IMR-90 (cell line): ENCODE data around the gene CENPP. TPM values are rescaled to one million over a fixed set of nuclear protein-coding genes. Genes with fewer than 3 reads are reported as not detected.

Source experiments
- ATAC-seq: fragments of 200-7000 bp; cut with Tn5 transposase; 2 replicates; pipeline ENCODE4 v1.9.1; 2020; ENCODE audit warnings: low read depth, mild to moderate bottlenecking, moderate library complexity
- BruUV-seq: library from RNA; stranded (reverse); fragments of 400-500 nt; replicated peaks from 2 replicates; lab custom pipeline; 2021; lab: Mats Ljungman, UMichigan
- CTCF ChIA-PET: fragments of 300-600 bp; formaldehyde crosslinking; extraction: SDS; loops from one replicate; lab custom pipeline; 2021; ENCODE audit warnings: antibody characterized with exemption; lab: Yijun Ruan, JAX
- POLR2A ChIA-PET: fragments of 300-600 bp; sonication (Branson Sonifier 250); formaldehyde crosslinking; loops from one replicate; lab custom pipeline; 2022; ENCODE audit warnings: antibody characterized with exemption; ENCODE audit not compliant: unreplicated experiment; lab: Charles Lee
- DNase-seq: peaks from one replicate; pipeline ENCODE4 v3.0.0; 2013
- H2AFZ ChIP-seq: replicated peaks from 2 replicates; pipeline ENCODE3; 2013; ENCODE audit warnings: low read length, mild to moderate bottlenecking; ENCODE audit not compliant: poor library complexity
- H2AK5ac ChIP-seq: 2 replicates; pipeline ENCODE4 v1.6.1; 2013; ENCODE audit warnings: low read depth, low read length, inconsistent platforms
- H2AK9ac ChIP-seq: replicated peaks from 2 replicates; pipeline ENCODE3; 2013; ENCODE audit warnings: mild to moderate bottlenecking, low read depth, low read length, moderate library complexity; ENCODE audit not compliant: poor library complexity
- H2BK120ac ChIP-seq: 2 replicates; pipeline ENCODE4 v1.6.1; 2013; ENCODE audit warnings: low read depth, low read length, inconsistent platforms
- H2BK15ac ChIP-seq: 3 replicates; pipeline ENCODE4 v1.6.1; 2013; ENCODE audit warnings: low read depth, low read length, inconsistent platforms
- H2BK20ac ChIP-seq: 2 replicates; pipeline ENCODE4 v1.6.1; 2013; ENCODE audit warnings: low read depth, mild to moderate bottlenecking, inconsistent platforms, low read length, moderate library complexity
- H2BK5ac ChIP-seq: 2 replicates; pipeline ENCODE4 v1.6.1; 2013; ENCODE audit warnings: mild to moderate bottlenecking, low read depth, low read length, inconsistent platforms; ENCODE audit not compliant: poor library complexity, severe bottlenecking
- H3K14ac ChIP-seq: replicated peaks from 2 replicates; pipeline ENCODE4 v1.6.1; 2013; ENCODE audit warnings: low read depth, low read length, inconsistent platforms
- H3K18ac ChIP-seq: 2 replicates; pipeline ENCODE4 v1.6.1; 2013; ENCODE audit warnings: low read depth, low read length, control low read depth
- H3K23ac ChIP-seq: 2 replicates; pipeline ENCODE4 v1.6.1; 2013; ENCODE audit warnings: low read depth, low read length, inconsistent platforms
- H3K27ac ChIP-seq: 2 replicates; pipeline ENCODE4 v1.5.1; 2013; ENCODE audit warnings: mild to moderate bottlenecking, control low read depth, low read length; ENCODE audit not compliant: insufficient read depth
- H3K27me3 ChIP-seq: 2 replicates; pipeline ENCODE4 v1.6.1; 2013; ENCODE audit warnings: low read length; ENCODE audit not compliant: control insufficient read depth, insufficient read depth
- H3K36me3 ChIP-seq: 2 replicates; pipeline ENCODE4 v1.6.1; 2013; ENCODE audit warnings: low read length, mixed read lengths; ENCODE audit not compliant: control insufficient read depth, insufficient read depth
- H3K4ac ChIP-seq: 2 replicates; pipeline ENCODE4 v1.6.1; 2013; ENCODE audit warnings: low read depth, low read length, inconsistent platforms
- H3K4me1 ChIP-seq: 2 replicates; pipeline ENCODE4 v1.6.1; 2013; ENCODE audit warnings: low read length, mixed read lengths; ENCODE audit not compliant: control insufficient read depth, insufficient read depth
- H3K4me2 ChIP-seq: 2 replicates; pipeline ENCODE4 v1.6.1; 2013; ENCODE audit warnings: low read depth, mild to moderate bottlenecking, control low read depth, low read length, moderate library complexity
- H3K4me3 ChIP-seq: 2 replicates; pipeline ENCODE4 v1.5.1; 2013; ENCODE audit warnings: low read depth, mild to moderate bottlenecking, control low read depth, low read length, moderate library complexity; ENCODE audit not compliant: insufficient read depth
- H3K56ac ChIP-seq: 2 replicates; pipeline ENCODE4 v1.6.1; 2013; ENCODE audit warnings: low read length, inconsistent platforms; ENCODE audit not compliant: insufficient read depth; ENCODE audit errors: extremely low read depth
- H3K79me1 ChIP-seq, 2 experiments: 2 replicates each; pipeline ENCODE4 v1.6.1; 2013; ENCODE audit warnings: low read length in 2 of 2, inconsistent platforms in 1 of 2, low read depth in 1 of 2
- H3K9ac ChIP-seq: 2 replicates; pipeline ENCODE4 v1.6.1; 2013; ENCODE audit warnings: low read depth, low read length, control low read depth
- H3K9me1 ChIP-seq: 2 replicates; pipeline ENCODE4 v1.6.1; 2013; ENCODE audit warnings: low read length, inconsistent platforms; ENCODE audit not compliant: insufficient read depth
- H3K9me3 ChIP-seq: 2 replicates; pipeline ENCODE4 v1.6.1; 2013; ENCODE audit warnings: low read length; ENCODE audit not compliant: control insufficient read depth, insufficient read depth
- H4K20me1 ChIP-seq: 2 replicates; pipeline ENCODE4 v1.6.1; 2013; ENCODE audit warnings: low read length, inconsistent platforms; ENCODE audit not compliant: insufficient read depth
- H4K5ac ChIP-seq: 2 replicates; pipeline ENCODE4 v1.6.1; 2013; ENCODE audit warnings: mild to moderate bottlenecking, low read depth, low read length, control low read depth
- H4K8ac ChIP-seq, 2 experiments: 2 replicates each; pipeline ENCODE4 v1.6.1; 2013; ENCODE audit warnings: low read depth in 2 of 2, low read length in 2 of 2, control low read depth in 1 of 2, inconsistent platforms in 1 of 2
- H4K91ac ChIP-seq: 2 replicates; pipeline ENCODE4 v1.6.1; 2013; ENCODE audit warnings: low read depth, low read length, inconsistent platforms; ENCODE audit not compliant: insufficient read depth
- CEBPB ChIP-seq: IDR thresholded peaks from 2 replicates; pipeline ENCODE4 v1.6.1; 2012; ENCODE audit warnings: low read depth, low read length, improper control_type of control experiment
- CHD1 ChIP-seq: IDR thresholded peaks from 2 replicates; pipeline ENCODE4 v1.6.1; 2012; ENCODE audit warnings: low read depth, low read length, improper control_type of control experiment
- MAZ ChIP-seq: IDR thresholded peaks from 2 replicates; pipeline ENCODE4 v1.6.1; 2012; ENCODE audit warnings: low read depth, mild to moderate bottlenecking, low read length, improper control_type of control experiment, moderate library complexity, borderline replicate concordance
- MXI1 ChIP-seq: IDR thresholded peaks from 2 replicates; pipeline ENCODE4 v1.6.1; 2012; ENCODE audit warnings: low read depth, mild to moderate bottlenecking, low read length, moderate library complexity, borderline replicate concordance
- RCOR1 ChIP-seq: IDR thresholded peaks from 2 replicates; pipeline ENCODE4 v1.6.1; 2012; ENCODE audit warnings: mild to moderate bottlenecking, low read length, improper control_type of control experiment; ENCODE audit not compliant: insufficient replicate concordance
- SMC3 ChIP-seq: fragments of 150-350 bp; IDR thresholded peaks from 2 replicates; pipeline ENCODE4 v1.6.1; 2016; ENCODE audit warnings: low read depth, mild to moderate bottlenecking, antibody characterized with exemption, low read length, moderate library complexity
- WGBS, 2 experiments: methylation state at CpG; one replicate each; pipeline versions ENCODE4 v1.1.5 to v1.1.7; 2013; ENCODE audit warnings: missing lambda C conversion rate in 2 of 2; ENCODE audit not compliant: insufficient read length in 1 of 2; ENCODE audit errors: extremely low coverage in 2 of 2; 5-methylcytosine and 5-hydroxymethylcytosine counted together
- dilution Hi-C: fragments of 300-500 bp; cut with HindIII; formaldehyde crosslinking; loops from one replicate; pipeline ENCODE4 v1.14.3; 2018; ENCODE audit warnings: low sequenced_read_pairs; ENCODE audit not compliant: unreplicated experiment
- in situ Hi-C: fragments of 300-500 bp; cut with MboI; formaldehyde crosslinking; loops from 3 replicates; pipeline ENCODE4 v1.14.3; 2019; ENCODE audit warnings: low sequenced_read_pairs, inconsistent platforms, mixed read lengths
- intact Hi-C: fragments of 100-400 bp; cut with micrococcal nuclease; formaldehyde crosslinking; loops from 2 replicates; pipeline ENCODE4 v1.10.0; 2022
- polyA plus RNA-seq, 3 experiments: library from polyadenylated mRNA; depleted of rRNA; stranded (reverse); fragments of >200 nt; gene quantifications; 2 replicates each; pipeline ENCODE4 v1.2.3, GENCODE V29; 2012; ENCODE audit warnings: low replicate concordance in 1 of 3
- total RNA-seq: library from RNA; depleted of rRNA; stranded (reverse); fragments of >200 nt; gene quantifications from 2 replicates; pipeline ENCODE4 v1.2.3, GENCODE V29; 2012
- TF ChIP-seq, protein P1 (sequence below): conservative IDR thresholded peaks from 2 replicates; pipeline ENCODE4 v1.5.1; 2012; ENCODE audit warnings: mild to moderate bottlenecking, low read depth, low read length, improper control_type of control experiment
- TF ChIP-seq, protein P2 (sequence below): fragments of 150-350 bp; IDR thresholded peaks from 2 replicates; pipeline ENCODE4 v1.6.1; 2016; ENCODE audit warnings: low read depth, mild to moderate bottlenecking, low read length, moderate library complexity, borderline replicate concordance
- TF ChIP-seq, protein P3 (sequence below): fragments of 150-350 bp; IDR thresholded peaks from 2 replicates; pipeline ENCODE4 v1.6.1; 2017; ENCODE audit warnings: mild to moderate bottlenecking, antibody characterized with exemption, low read length, low read depth

CENPP gene
- total and polyA plus RNA-seq, 2 of the 4 experiments (the other 2 are of a cell fraction), result 1.4 to 2.0 TPM

GRCh38 chr9:92648474-92648971, 322.8 kb downstream of the CENPP start:
- intact Hi-C loops, result no loop called here
- no peak overlapping the region for H3K14ac ChIP-seq
- 100% methylated on average over 1 of the region's 6 CpGs; no CpG with 5 or more reads in 1 of the 2 experiments for WGBS, 2 experiments

More at GRCh38 chr9:92648474-92648971, 322.8 kb downstream of the CENPP start:
- H3K27ac ChIP-seq, result no peak overlapping the region
- H3K79me1 ChIP-seq, result peaks cover 12 to 33% of the 10 kb centered on the region in 2 experiments
- H4K5ac ChIP-seq, result no peak overlapping the region
- no peak overlapping the region for H2AFZ ChIP-seq
- peaks cover 43% of the 10 kb centered on the region for H3K36me3 ChIP-seq
- no TSS peak for BruUV-seq
- no peak overlapping the region for H2BK20ac ChIP-seq
- dilution Hi-C loops, result no loop called here
- H4K8ac ChIP-seq, result no peak overlapping the region
- H3K9me3 ChIP-seq, result no peaks in the 10 kb centered on the region
- no peak for ATAC-seq
- H2AK5ac ChIP-seq, result no peak overlapping the region
- no peak overlapping the region for H2BK5ac ChIP-seq
- DNase-seq, result no peak
- no peak overlapping the region for H2BK15ac ChIP-seq
- H3K56ac ChIP-seq, result no peak overlapping the region
- no peak overlapping the region for H3K4me3 ChIP-seq
- H3K27me3 ChIP-seq, result no peaks in the 10 kb centered on the region
- H3K9me1 ChIP-seq, result peaks cover 5% of the 10 kb centered on the region; the same call in 1 of the 2 replicates
- no peak overlapping the region for H3K4me2 ChIP-seq
- TF ChIP-seq, protein P1, sequence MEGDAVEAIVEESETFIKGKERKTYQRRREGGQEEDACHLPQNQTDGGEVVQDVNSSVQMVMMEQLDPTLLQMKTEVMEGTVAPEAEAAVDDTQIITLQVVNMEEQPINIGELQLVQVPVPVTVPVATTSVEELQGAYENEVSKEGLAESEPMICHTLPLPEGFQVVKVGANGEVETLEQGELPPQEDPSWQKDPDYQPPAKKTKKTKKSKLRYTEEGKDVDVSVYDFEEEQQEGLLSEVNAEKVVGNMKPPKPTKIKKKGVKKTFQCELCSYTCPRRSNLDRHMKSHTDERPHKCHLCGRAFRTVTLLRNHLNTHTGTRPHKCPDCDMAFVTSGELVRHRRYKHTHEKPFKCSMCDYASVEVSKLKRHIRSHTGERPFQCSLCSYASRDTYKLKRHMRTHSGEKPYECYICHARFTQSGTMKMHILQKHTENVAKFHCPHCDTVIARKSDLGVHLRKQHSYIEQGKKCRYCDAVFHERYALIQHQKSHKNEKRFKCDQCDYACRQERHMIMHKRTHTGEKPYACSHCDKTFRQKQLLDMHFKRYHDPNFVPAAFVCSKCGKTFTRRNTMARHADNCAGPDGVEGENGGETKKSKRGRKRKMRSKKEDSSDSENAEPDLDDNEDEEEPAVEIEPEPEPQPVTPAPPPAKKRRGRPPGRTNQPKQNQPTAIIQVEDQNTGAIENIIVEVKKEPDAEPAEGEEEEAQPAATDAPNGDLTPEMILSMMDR, result no peak
- TF ChIP-seq, protein P2, sequence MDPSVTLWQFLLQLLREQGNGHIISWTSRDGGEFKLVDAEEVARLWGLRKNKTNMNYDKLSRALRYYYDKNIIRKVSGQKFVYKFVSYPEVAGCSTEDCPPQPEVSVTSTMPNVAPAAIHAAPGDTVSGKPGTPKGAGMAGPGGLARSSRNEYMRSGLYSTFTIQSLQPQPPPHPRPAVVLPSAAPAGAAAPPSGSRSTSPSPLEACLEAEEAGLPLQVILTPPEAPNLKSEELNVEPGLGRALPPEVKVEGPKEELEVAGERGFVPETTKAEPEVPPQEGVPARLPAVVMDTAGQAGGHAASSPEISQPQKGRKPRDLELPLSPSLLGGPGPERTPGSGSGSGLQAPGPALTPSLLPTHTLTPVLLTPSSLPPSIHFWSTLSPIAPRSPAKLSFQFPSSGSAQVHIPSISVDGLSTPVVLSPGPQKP, result no peak
- TF ChIP-seq, protein P3, sequence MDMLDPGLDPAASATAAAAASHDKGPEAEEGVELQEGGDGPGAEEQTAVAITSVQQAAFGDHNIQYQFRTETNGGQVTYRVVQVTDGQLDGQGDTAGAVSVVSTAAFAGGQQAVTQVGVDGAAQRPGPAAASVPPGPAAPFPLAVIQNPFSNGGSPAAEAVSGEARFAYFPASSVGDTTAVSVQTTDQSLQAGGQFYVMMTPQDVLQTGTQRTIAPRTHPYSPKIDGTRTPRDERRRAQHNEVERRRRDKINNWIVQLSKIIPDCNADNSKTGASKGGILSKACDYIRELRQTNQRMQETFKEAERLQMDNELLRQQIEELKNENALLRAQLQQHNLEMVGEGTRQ, result no peak
- TF ChIP-seq CEBPB, result no peak
- TF ChIP-seq RCOR1, result no peak
- TF ChIP-seq CHD1, result no peak
- no peak for TF ChIP-seq MAZ
- TF ChIP-seq SMC3, result no peak
- TF ChIP-seq MXI1, result no peak
- H4K20me1 ChIP-seq, result 0 out of 2 replicates have a peak, but pooled peaks cover 3% of the 10 kb centered on the region
- peaks cover 2% of the 10 kb centered on the region; the same call in 1 of the 2 replicates for H3K4me1 ChIP-seq
- H3K23ac ChIP-seq, result no peak overlapping the region
- H2BK120ac ChIP-seq, result no peak overlapping the region
- no peak overlapping the region for H3K18ac ChIP-seq
- ChIA-PET CTCF (no interaction called here), POLR2A (no interaction called here)
- no peak overlapping the region for H3K9ac ChIP-seq
- no peak overlapping the region for H4K91ac ChIP-seq
- H3K4ac ChIP-seq, result no peak overlapping the region
- H2AK9ac ChIP-seq, result no peak overlapping the region
- in situ Hi-C loops, result no loop called here
